Smooth muscle cell (in vitro differentiated cells): ENCODE measurements around the gene TMEM88. TPM values are rescaled to one million over a fixed set of nuclear protein-coding genes. Genes with fewer than 3 reads are reported as not detected.
A peak's percentile ranks its signal among the peaks of the same experiment; 100 is the strongest.

ENCODE experiments used
- DNase-seq: peaks from one replicate; lab custom pipeline; 2025; ENCODE audit not compliant: unreplicated experiment; lab: John Stamatoyannopoulos, UW
- H2AFZ ChIP-seq: fragments of 200-600 bp; sonication (generic); 2 replicates; pipeline ENCODE4 v1.6.0; 2016; ENCODE audit warnings: antibody characterized with exemption, low read depth, mild to moderate bottlenecking
- H3F3A ChIP-seq: fragments of 200-600 bp; sonication (generic); 2 replicates; pipeline ENCODE4 v1.6.0; 2017; ENCODE audit warnings: antibody characterized with exemption, low read depth
- H3K27ac ChIP-seq: fragments of 200-600 bp; sonication (generic); 2 replicates; pipeline ENCODE4 v1.5.1; 2016; ENCODE audit warnings: low read depth, mild to moderate bottlenecking
- H3K27me3 ChIP-seq: fragments of 200-600 bp; sonication (generic); 2 replicates; pipeline ENCODE4 v1.6.1; 2016; ENCODE audit warnings: low read depth, mild to moderate bottlenecking
- H3K36me3 ChIP-seq: fragments of 200-600 bp; sonication (generic); 2 replicates; pipeline ENCODE4 v1.5.1; 2016; ENCODE audit warnings: low read depth
- H3K4me1 ChIP-seq: fragments of 200-600 bp; sonication (generic); 2 replicates; pipeline ENCODE4 v1.5.1; 2016; ENCODE audit warnings: low read depth
- H3K4me2 ChIP-seq: fragments of 200-600 bp; sonication (generic); 2 replicates; pipeline ENCODE4 v1.6.0; 2016; ENCODE audit warnings: mild to moderate bottlenecking
- H3K4me3 ChIP-seq: fragments of 200-600 bp; sonication (generic); 2 replicates; pipeline ENCODE4 v1.5.1; 2016; ENCODE audit warnings: mild to moderate bottlenecking
- H3K79me2 ChIP-seq: fragments of 200-600 bp; sonication (generic); 2 replicates; pipeline ENCODE4 v1.6.0; 2016; ENCODE audit warnings: low read depth, mild to moderate bottlenecking
- H3K9ac ChIP-seq: fragments of 200-600 bp; sonication (generic); 2 replicates; pipeline ENCODE4 v1.6.0; 2016; ENCODE audit warnings: low read depth
- H3K9me3 ChIP-seq: fragments of 200-600 bp; sonication (generic); replicated peaks from 2 replicates; pipeline ENCODE4 v1.5.1; 2016; ENCODE audit warnings: low read depth
- H4K20me1 ChIP-seq: fragments of 200-600 bp; sonication (generic); 2 replicates; pipeline ENCODE4 v1.6.0; 2016; ENCODE audit warnings: low read depth
- CTCF ChIP-seq: fragments of 200-600 bp; sonication (generic); IDR thresholded peaks from 2 replicates; pipeline ENCODE4 v1.5.1; 2017; ENCODE audit warnings: borderline replicate concordance, mild to moderate bottlenecking, antibody characterized with exemption; ENCODE audit not compliant: insufficient read depth, poor library complexity, severe bottlenecking
- WGBS: methylation state at CpG from one replicate; pipeline ENCODE4 v1.1.7; 2016; ENCODE audit warnings: low lambda C conversion rate; 5-methylcytosine and 5-hydroxymethylcytosine counted together
- polyA plus RNA-seq: library from polyadenylated mRNA; unstranded; fragments of >200 nt; fragmentation: Nextera tagmentation; extraction: Ambion mirVana; gene quantifications from 2 replicates; pipeline ENCODE4 v1.2.1, GENCODE V29; 2016
- total RNA-seq: library from RNA; depleted of rRNA; stranded (reverse); fragments of >200 nt; gene quantifications from 2 replicates; pipeline ENCODE4 v1.2.3, GENCODE V29; 2014

The TMEM88 gene
- total and polyA plus RNA-seq, 2 experiments from 2014 or later, result 5.1 to 16.1 TPM

DNA sequence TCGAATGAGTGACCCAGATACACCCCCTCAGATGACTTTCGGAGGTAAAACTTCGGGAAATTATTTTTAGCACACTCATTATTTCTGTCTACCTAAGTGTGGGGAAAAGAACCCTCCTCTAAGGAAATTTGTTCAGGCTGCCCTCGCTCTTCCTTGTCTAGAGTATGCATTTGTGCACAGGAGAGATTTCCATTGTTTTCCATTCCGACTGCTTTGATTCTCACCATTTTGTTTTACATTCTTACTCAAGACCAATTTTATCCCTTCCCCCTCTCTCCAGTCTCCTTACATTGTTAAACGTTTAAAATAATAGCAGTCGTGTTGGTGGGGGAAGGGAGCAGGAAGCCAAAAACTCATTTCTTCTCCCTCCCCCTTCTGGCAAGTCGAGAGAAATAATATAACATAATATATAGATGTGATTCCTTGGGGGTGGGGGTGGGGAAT lies 32.2 kb downstream of the TMEM88 start:
- no peak for TF ChIP-seq CTCF
- no peaks in the 10 kb centered on the region for H4K20me1 ChIP-seq
- peak overlapping the region; percentile 87 for H3K4me3 ChIP-seq
- no peaks in the 10 kb centered on the region for H3K27me3 ChIP-seq
- H3F3A ChIP-seq, result peaks cover 17% of the 10 kb centered on the region
- peak overlapping the region; percentile 13 for H2AFZ ChIP-seq
- no peaks in the 10 kb centered on the region for H3K36me3 ChIP-seq
- peak overlapping the region; percentile 65 for H3K9ac ChIP-seq
- 5% methylated on average over 8 of the region's 8 CpGs for WGBS
- peaks cover 51% of the 10 kb centered on the region for H3K4me1 ChIP-seq
- peaks cover 15% of the 10 kb centered on the region for H3K79me2 ChIP-seq
- DNase-seq, result no peak
- H3K27ac ChIP-seq, result peak overlapping the region; percentile 58
- H3K4me2 ChIP-seq, result peak overlapping the region; percentile 100
- H3K9me3 ChIP-seq, result no peaks in the 10 kb centered on the region

GRCh38 chr17:7887482-7888183 lies 32.8 kb downstream of the TMEM88 start:
- peak overlapping the region; percentile 42 for H2AFZ ChIP-seq

GRCh38 chr17:7888184-7888920 lies 33.5 kb downstream of the TMEM88 start, which contains the start of gene CHD3:
Gene CHD3, plus strand, starts transcription at chr17:7888789. Its CDS starts 212 bp downstream, at chr17:7889001.
- H3K4me1 ChIP-seq, result peaks cover 49% of the 10 kb centered on the region
- H3K79me2 ChIP-seq, result peaks cover 15% of the 10 kb centered on the region
- H3K36me3 ChIP-seq, result no peaks in the 10 kb centered on the region
- 52% methylated on average over 18 of the region's 18 CpGs for WGBS
- TF ChIP-seq CTCF, result no peak
- H3K9me3 ChIP-seq, result no peaks in the 10 kb centered on the region
- H3K4me2 ChIP-seq, result peak within 1 kb of the TSS; percentile 100
- peak within 1 kb of the TSS; percentile 42 for H2AFZ ChIP-seq
- DNase-seq, result no peak
- H4K20me1 ChIP-seq, result no peaks in the 10 kb centered on the region
- H3F3A ChIP-seq, result peaks cover 17% of the 10 kb centered on the region
- H3K4me3 ChIP-seq, result peak within 1 kb of the TSS; percentile 87
- H3K27me3 ChIP-seq, result no peaks in the 10 kb centered on the region
- H3K9ac ChIP-seq, result peak within 1 kb of the TSS; percentile 60
- H3K27ac ChIP-seq, result peak within 1 kb of the TSS; percentile 88

More at GRCh38 chr17:7887482-7888183, 32.8 kb downstream of the TMEM88 start:
- no peak for TF ChIP-seq CTCF
- Histone ChIP-seq H3K4me2 (peak overlapping the region; percentile 100), H3K9ac (peak overlapping the region; percentile 60), H4K20me1 (no peaks in the 10 kb centered on the region), H3K4me1 (peaks cover 51% of the 10 kb centered on the region), H3K27me3 (no peaks in the 10 kb centered on the region), H3K79me2 (peaks cover 15% of the 10 kb centered on the region), H3K4me3 (peak overlapping the region; percentile 87), H3K36me3 (no peaks in the 10 kb centered on the region), H3K9me3 (no peaks in the 10 kb centered on the region), H3F3A (peaks cover 17% of the 10 kb centered on the region), H3K27ac (peak overlapping the region; percentile 88)
- DNase-seq, result peak; percentile 76
- under 1% methylated on average over 29 of the region's 35 CpGs for WGBS
